IMR-90 (cell line): Measurements from ENCODE around the gene ADGRG7. TPM values are rescaled to one million over a fixed set of nuclear protein-coding genes. Genes with fewer than 3 reads are reported as not detected.

Source experiments
- ATAC-seq: fragments of 200-7000 bp; cut with Tn5 transposase; 2 replicates; pipeline ENCODE4 v1.9.1; 2020; ENCODE audit warnings: low read depth, mild to moderate bottlenecking, moderate library complexity
- BruUV-seq: library from RNA; stranded (reverse); fragments of 400-500 nt; replicated peaks from 2 replicates; lab custom pipeline; 2021; lab: Mats Ljungman, UMichigan
- CTCF ChIA-PET: fragments of 300-600 bp; formaldehyde crosslinking; extraction: SDS; loops from one replicate; lab custom pipeline; 2021; ENCODE audit warnings: antibody characterized with exemption; lab: Yijun Ruan, JAX
- POLR2A ChIA-PET: fragments of 300-600 bp; sonication (Branson Sonifier 250); formaldehyde crosslinking; loops from one replicate; lab custom pipeline; 2022; ENCODE audit warnings: antibody characterized with exemption; ENCODE audit not compliant: unreplicated experiment; lab: Charles Lee
- DNase-seq: peaks from one replicate; pipeline ENCODE4 v3.0.0; 2013
- H2AFZ ChIP-seq: replicated peaks from 2 replicates; pipeline ENCODE3; 2013; ENCODE audit warnings: low read length, mild to moderate bottlenecking; ENCODE audit not compliant: poor library complexity
- H2AK5ac ChIP-seq: 2 replicates; pipeline ENCODE4 v1.6.1; 2013; ENCODE audit warnings: low read depth, low read length, inconsistent platforms
- H2AK9ac ChIP-seq: replicated peaks from 2 replicates; pipeline ENCODE3; 2013; ENCODE audit warnings: mild to moderate bottlenecking, low read depth, low read length, moderate library complexity; ENCODE audit not compliant: poor library complexity
- H2BK120ac ChIP-seq: 2 replicates; pipeline ENCODE4 v1.6.1; 2013; ENCODE audit warnings: low read depth, low read length, inconsistent platforms
- H2BK15ac ChIP-seq: 3 replicates; pipeline ENCODE4 v1.6.1; 2013; ENCODE audit warnings: low read depth, low read length, inconsistent platforms
- H2BK20ac ChIP-seq: 2 replicates; pipeline ENCODE4 v1.6.1; 2013; ENCODE audit warnings: low read depth, mild to moderate bottlenecking, inconsistent platforms, low read length, moderate library complexity
- H2BK5ac ChIP-seq: 2 replicates; pipeline ENCODE4 v1.6.1; 2013; ENCODE audit warnings: mild to moderate bottlenecking, low read depth, low read length, inconsistent platforms; ENCODE audit not compliant: poor library complexity, severe bottlenecking
- H3K14ac ChIP-seq: replicated peaks from 2 replicates; pipeline ENCODE4 v1.6.1; 2013; ENCODE audit warnings: low read depth, low read length, inconsistent platforms
- H3K18ac ChIP-seq: 2 replicates; pipeline ENCODE4 v1.6.1; 2013; ENCODE audit warnings: low read depth, low read length, control low read depth
- H3K23ac ChIP-seq: 2 replicates; pipeline ENCODE4 v1.6.1; 2013; ENCODE audit warnings: low read depth, low read length, inconsistent platforms
- H3K27ac ChIP-seq: 2 replicates; pipeline ENCODE4 v1.5.1; 2013; ENCODE audit warnings: mild to moderate bottlenecking, control low read depth, low read length; ENCODE audit not compliant: insufficient read depth
- H3K27me3 ChIP-seq: 2 replicates; pipeline ENCODE4 v1.6.1; 2013; ENCODE audit warnings: low read length; ENCODE audit not compliant: control insufficient read depth, insufficient read depth
- H3K36me3 ChIP-seq: 2 replicates; pipeline ENCODE4 v1.6.1; 2013; ENCODE audit warnings: low read length, mixed read lengths; ENCODE audit not compliant: control insufficient read depth, insufficient read depth
- H3K4ac ChIP-seq: 2 replicates; pipeline ENCODE4 v1.6.1; 2013; ENCODE audit warnings: low read depth, low read length, inconsistent platforms
- H3K4me1 ChIP-seq: 2 replicates; pipeline ENCODE4 v1.6.1; 2013; ENCODE audit warnings: low read length, mixed read lengths; ENCODE audit not compliant: control insufficient read depth, insufficient read depth
- H3K4me2 ChIP-seq: 2 replicates; pipeline ENCODE4 v1.6.1; 2013; ENCODE audit warnings: low read depth, mild to moderate bottlenecking, control low read depth, low read length, moderate library complexity
- H3K4me3 ChIP-seq: 2 replicates; pipeline ENCODE4 v1.5.1; 2013; ENCODE audit warnings: low read depth, mild to moderate bottlenecking, control low read depth, low read length, moderate library complexity; ENCODE audit not compliant: insufficient read depth
- H3K56ac ChIP-seq: 2 replicates; pipeline ENCODE4 v1.6.1; 2013; ENCODE audit warnings: low read length, inconsistent platforms; ENCODE audit not compliant: insufficient read depth; ENCODE audit errors: extremely low read depth
- H3K79me1 ChIP-seq, 2 experiments: 2 replicates each; pipeline ENCODE4 v1.6.1; 2013; ENCODE audit warnings: low read length in 2 of 2, inconsistent platforms in 1 of 2, low read depth in 1 of 2
- H3K9ac ChIP-seq: 2 replicates; pipeline ENCODE4 v1.6.1; 2013; ENCODE audit warnings: low read depth, low read length, control low read depth
- H3K9me1 ChIP-seq: 2 replicates; pipeline ENCODE4 v1.6.1; 2013; ENCODE audit warnings: low read length, inconsistent platforms; ENCODE audit not compliant: insufficient read depth
- H3K9me3 ChIP-seq: 2 replicates; pipeline ENCODE4 v1.6.1; 2013; ENCODE audit warnings: low read length; ENCODE audit not compliant: control insufficient read depth, insufficient read depth
- H4K20me1 ChIP-seq: 2 replicates; pipeline ENCODE4 v1.6.1; 2013; ENCODE audit warnings: low read length, inconsistent platforms; ENCODE audit not compliant: insufficient read depth
- H4K5ac ChIP-seq: 2 replicates; pipeline ENCODE4 v1.6.1; 2013; ENCODE audit warnings: mild to moderate bottlenecking, low read depth, low read length, control low read depth
- H4K8ac ChIP-seq, 2 experiments: 2 replicates each; pipeline ENCODE4 v1.6.1; 2013; ENCODE audit warnings: low read depth in 2 of 2, low read length in 2 of 2, control low read depth in 1 of 2, inconsistent platforms in 1 of 2
- H4K91ac ChIP-seq: 2 replicates; pipeline ENCODE4 v1.6.1; 2013; ENCODE audit warnings: low read depth, low read length, inconsistent platforms; ENCODE audit not compliant: insufficient read depth
- MAFK ChIP-seq: IDR thresholded peaks from 2 replicates; pipeline ENCODE4 v1.6.1; 2012; ENCODE audit warnings: low read depth, low read length, improper control_type of control experiment
- MAZ ChIP-seq: IDR thresholded peaks from 2 replicates; pipeline ENCODE4 v1.6.1; 2012; ENCODE audit warnings: low read depth, mild to moderate bottlenecking, low read length, improper control_type of control experiment, moderate library complexity, borderline replicate concordance
- NFE2L2 ChIP-seq: fragments of 150-350 bp; IDR thresholded peaks from 2 replicates; pipeline ENCODE4 v1.6.1; 2016; ENCODE audit warnings: low read depth, mild to moderate bottlenecking, low read length
- RAD21 ChIP-seq: IDR thresholded peaks from 2 replicates; pipeline ENCODE4 v1.6.1; 2012; ENCODE audit warnings: low read length, improper control_type of control experiment
- RCOR1 ChIP-seq: IDR thresholded peaks from 2 replicates; pipeline ENCODE4 v1.6.1; 2012; ENCODE audit warnings: mild to moderate bottlenecking, low read length, improper control_type of control experiment; ENCODE audit not compliant: insufficient replicate concordance
- SMC3 ChIP-seq: fragments of 150-350 bp; IDR thresholded peaks from 2 replicates; pipeline ENCODE4 v1.6.1; 2016; ENCODE audit warnings: low read depth, mild to moderate bottlenecking, antibody characterized with exemption, low read length, moderate library complexity
- USF2 ChIP-seq: fragments of 150-350 bp; IDR thresholded peaks from 2 replicates; pipeline ENCODE4 v1.6.1; 2017; ENCODE audit warnings: mild to moderate bottlenecking, antibody characterized with exemption, low read length, low read depth
- WGBS, 2 experiments: methylation state at CpG; one replicate each; pipeline versions ENCODE4 v1.1.5 to v1.1.7; 2013; ENCODE audit warnings: missing lambda C conversion rate in 2 of 2; ENCODE audit not compliant: insufficient read length in 1 of 2; ENCODE audit errors: extremely low coverage in 2 of 2; 5-methylcytosine and 5-hydroxymethylcytosine counted together
- dilution Hi-C: fragments of 300-500 bp; cut with HindIII; formaldehyde crosslinking; loops from one replicate; pipeline ENCODE4 v1.14.3; 2018; ENCODE audit warnings: low sequenced_read_pairs; ENCODE audit not compliant: unreplicated experiment
- in situ Hi-C: fragments of 300-500 bp; cut with MboI; formaldehyde crosslinking; loops from 3 replicates; pipeline ENCODE4 v1.14.3; 2019; ENCODE audit warnings: low sequenced_read_pairs, inconsistent platforms, mixed read lengths
- intact Hi-C: fragments of 100-400 bp; cut with micrococcal nuclease; formaldehyde crosslinking; loops from 2 replicates; pipeline ENCODE4 v1.10.0; 2022
- polyA plus RNA-seq, 3 experiments: library from polyadenylated mRNA; depleted of rRNA; stranded (reverse); fragments of >200 nt; gene quantifications; 2 replicates each; pipeline ENCODE4 v1.2.3, GENCODE V29; 2012; ENCODE audit warnings: low replicate concordance in 1 of 3
- total RNA-seq: library from RNA; depleted of rRNA; stranded (reverse); fragments of >200 nt; gene quantifications from 2 replicates; pipeline ENCODE4 v1.2.3, GENCODE V29; 2012
- TF ChIP-seq, protein P1 (sequence below): conservative IDR thresholded peaks from 2 replicates; pipeline ENCODE4 v1.5.1; 2012; ENCODE audit warnings: mild to moderate bottlenecking, low read depth, low read length, improper control_type of control experiment

Gene ADGRG7
- total and polyA plus RNA-seq, 2 of the 4 experiments (the other 2 are of a cell fraction) = not detected

GRCh38 chr3:100563228-100563627, 46.2 kb upstream of the ADGRG7 start:
- Histone ChIP-seq H4K20me1 (no peaks in the 10 kb centered on the region), H2AFZ (no peak overlapping the region), H3K4me2 (no peak overlapping the region), H2BK20ac (no peak overlapping the region), H3K9me1 (peaks cover 7% of the 10 kb centered on the region), H3K4ac (no peak overlapping the region), H2BK120ac (no peak overlapping the region), H3K4me3 (no peak overlapping the region), H4K5ac (no peak overlapping the region), H2BK5ac (no peak overlapping the region), H3K23ac (no peak overlapping the region), H2BK15ac (no peak overlapping the region), H2AK5ac (no peak overlapping the region), H2AK9ac (no peak overlapping the region), H3K27ac (no peak overlapping the region), H3K4me1 (peaks cover 8% of the 10 kb centered on the region), H3K27me3 (no peaks in the 10 kb centered on the region), H3K9me3 (no peaks in the 10 kb centered on the region), H3K18ac (no peak overlapping the region), H3K14ac (no peak overlapping the region), H3K36me3 (no peaks in the 10 kb centered on the region), H4K91ac (no peak overlapping the region), H4K8ac (no peak overlapping the region), H3K9ac (no peak overlapping the region), H3K56ac (no peak overlapping the region), H3K79me1 (no peaks in the 10 kb centered on the region)
- POLR2A ChIA-PET = no interaction called here
- CTCF ChIA-PET = no interaction called here
- ATAC-seq = no peak
- in situ Hi-C loops = no loop called here
- dilution Hi-C loops = no loop called here
- no TSS peak for BruUV-seq
- TF ChIP-seq MAZ = no peak
- TF ChIP-seq NFE2L2 = no peak
- TF ChIP-seq, protein P1, sequence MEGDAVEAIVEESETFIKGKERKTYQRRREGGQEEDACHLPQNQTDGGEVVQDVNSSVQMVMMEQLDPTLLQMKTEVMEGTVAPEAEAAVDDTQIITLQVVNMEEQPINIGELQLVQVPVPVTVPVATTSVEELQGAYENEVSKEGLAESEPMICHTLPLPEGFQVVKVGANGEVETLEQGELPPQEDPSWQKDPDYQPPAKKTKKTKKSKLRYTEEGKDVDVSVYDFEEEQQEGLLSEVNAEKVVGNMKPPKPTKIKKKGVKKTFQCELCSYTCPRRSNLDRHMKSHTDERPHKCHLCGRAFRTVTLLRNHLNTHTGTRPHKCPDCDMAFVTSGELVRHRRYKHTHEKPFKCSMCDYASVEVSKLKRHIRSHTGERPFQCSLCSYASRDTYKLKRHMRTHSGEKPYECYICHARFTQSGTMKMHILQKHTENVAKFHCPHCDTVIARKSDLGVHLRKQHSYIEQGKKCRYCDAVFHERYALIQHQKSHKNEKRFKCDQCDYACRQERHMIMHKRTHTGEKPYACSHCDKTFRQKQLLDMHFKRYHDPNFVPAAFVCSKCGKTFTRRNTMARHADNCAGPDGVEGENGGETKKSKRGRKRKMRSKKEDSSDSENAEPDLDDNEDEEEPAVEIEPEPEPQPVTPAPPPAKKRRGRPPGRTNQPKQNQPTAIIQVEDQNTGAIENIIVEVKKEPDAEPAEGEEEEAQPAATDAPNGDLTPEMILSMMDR = no peak
- TF ChIP-seq USF2 = no peak
- no peak for TF ChIP-seq SMC3
- no peak for TF ChIP-seq MAFK
- TF ChIP-seq RCOR1 = no peak
- TF ChIP-seq RAD21 = no peak
- DNase-seq = no peak
- WGBS, 2 experiments = no CpG with 5 or more reads among the region's 1 CpG
- intact Hi-C loops = no loop called here
